GM18499 (cell line): ENCODE measurements around the gene OCIAD1.
"Not testable (repeated sequence)": the region's sequence is repeated elsewhere in the genome, so short reads cannot be mapped to it uniquely, and the experiment has no call there.

Experiments used
- ATAC-seq: cut with Tn5 transposase; IDR thresholded peaks from one replicate; pipeline ENCODE4 v1.9.1; 2021; ENCODE audit warnings: moderate number of reproducible peaks; ENCODE audit not compliant: insufficient read depth, unreplicated experiment

OCIAD1 gene

DNA sequence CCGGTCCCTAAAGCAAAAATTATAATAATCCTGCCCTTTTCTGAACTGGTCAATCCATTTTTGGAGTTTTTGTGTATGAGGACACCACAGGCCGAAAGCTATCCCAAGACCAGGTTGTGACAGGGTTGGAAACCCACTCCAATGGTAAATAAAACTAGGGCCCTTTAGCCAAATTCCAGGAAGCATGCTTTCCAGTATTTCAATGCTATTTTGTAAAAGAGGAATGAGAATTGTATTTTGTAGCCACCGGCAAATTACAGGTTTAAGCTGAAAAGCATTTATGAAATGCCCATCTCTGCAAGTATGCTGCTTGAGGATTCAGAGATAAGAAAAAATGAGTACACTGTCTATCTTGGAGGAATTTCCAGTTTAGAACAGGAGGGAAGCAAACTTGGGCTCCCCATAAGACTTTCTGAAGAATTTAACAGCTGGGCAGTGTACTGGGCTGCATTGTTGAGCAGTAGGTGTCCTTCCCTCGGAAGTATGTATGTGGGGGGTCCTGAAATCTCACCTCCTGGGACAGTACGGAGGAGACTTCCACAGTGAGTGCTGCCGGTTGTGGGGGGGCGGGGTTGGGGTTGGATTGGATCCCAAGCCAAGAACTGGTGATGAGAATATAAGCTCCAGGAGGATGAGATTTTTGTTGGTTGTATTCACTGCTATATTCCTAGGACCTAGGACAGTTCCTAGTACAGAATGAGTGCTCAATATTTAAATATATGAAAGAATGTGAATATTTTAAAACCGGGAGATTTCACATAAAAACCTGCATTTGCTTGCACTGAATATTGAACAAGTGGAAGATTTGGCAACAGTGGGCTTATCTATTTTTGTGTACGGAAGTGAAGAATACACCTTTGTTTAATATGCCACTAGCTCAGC lies 48.9 kb downstream of the OCIAD1 start:
- ATAC-seq, result no peak

DNA sequence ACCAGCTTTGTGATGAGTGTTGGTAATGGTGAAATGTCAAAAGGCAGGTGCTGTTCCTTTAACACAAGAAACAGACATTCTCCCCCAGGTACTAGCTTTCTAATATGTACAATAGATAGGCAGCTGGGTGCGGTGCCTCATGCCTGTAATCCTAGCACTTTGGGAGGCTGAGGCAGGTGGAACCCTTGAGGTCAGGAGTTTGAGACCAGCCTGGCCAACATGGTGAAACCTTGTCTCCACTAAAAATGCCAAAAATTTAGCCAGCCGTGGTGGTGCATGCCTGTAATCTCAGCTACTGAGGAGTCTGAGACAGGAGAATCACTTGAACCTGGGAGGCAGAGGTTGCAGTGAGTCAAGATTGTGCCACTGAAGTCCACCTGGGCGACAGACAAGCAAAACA lies 50.8 kb downstream of the OCIAD1 start:
- ATAC-seq, result not testable (repeated sequence)

- ATAC-seq, result not testable (repeated sequence)
Measured at GRCh38 chr4:48889750-48890149, 58.9 kb downstream of the OCIAD1 start.

GRCh38 chr4:48891028-48891619 lies 60.2 kb downstream of the OCIAD1 start:
- no peak for ATAC-seq

DNA sequence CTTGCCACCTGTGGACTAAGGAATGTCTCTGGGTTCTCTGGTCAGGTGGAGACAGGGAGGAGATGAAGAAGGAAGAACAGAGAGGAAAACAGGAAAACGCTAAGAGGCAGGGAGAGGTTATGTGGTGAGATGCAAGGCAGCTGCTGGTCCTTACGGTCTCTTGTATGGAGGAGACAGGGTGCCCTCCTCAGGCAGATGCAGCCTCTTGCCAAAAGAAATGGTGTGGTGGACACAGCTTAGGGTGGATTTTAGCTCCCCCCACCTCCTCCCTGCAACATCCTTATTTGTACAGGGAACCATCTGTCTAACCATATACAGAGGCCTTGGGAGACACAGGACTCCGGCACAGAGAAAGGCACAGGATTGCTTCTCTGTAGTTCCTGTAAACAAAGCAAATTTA lies 66.0 kb downstream of the OCIAD1 start:
- ATAC-seq, result no peak

DNA sequence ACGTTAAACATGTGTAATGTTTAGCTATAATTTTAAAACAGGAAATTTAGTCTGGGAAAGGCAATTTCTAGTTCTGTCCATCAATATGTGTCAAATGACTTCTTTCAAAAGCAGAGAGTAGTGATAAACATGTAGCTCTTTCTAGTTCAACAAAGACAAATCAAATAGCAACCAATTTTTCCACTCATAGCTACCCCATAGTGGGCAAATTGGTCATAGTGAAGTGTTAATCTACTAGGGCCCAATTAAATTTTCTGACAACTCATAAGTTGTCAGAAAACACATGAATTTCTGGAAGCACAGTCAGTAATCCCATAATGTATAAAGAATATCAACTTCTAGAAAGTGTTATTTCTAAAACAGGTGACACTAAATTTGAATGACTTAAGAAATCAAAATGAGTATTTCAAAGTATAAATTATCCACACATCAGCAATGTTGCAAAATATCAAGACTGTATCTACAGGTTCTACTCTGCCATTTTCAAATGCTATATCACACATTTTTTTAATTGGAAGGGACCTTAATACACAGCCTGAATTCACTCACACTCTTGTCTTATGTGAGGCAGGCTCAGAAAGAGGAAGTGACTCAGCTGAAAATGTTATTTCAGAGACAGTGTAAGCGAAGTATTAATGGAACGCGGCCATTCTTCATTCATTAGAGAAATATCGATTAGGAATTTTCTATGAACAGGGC lies 68.0 kb downstream of the OCIAD1 start:
- peak; percentile 56 for ATAC-seq

DNA sequence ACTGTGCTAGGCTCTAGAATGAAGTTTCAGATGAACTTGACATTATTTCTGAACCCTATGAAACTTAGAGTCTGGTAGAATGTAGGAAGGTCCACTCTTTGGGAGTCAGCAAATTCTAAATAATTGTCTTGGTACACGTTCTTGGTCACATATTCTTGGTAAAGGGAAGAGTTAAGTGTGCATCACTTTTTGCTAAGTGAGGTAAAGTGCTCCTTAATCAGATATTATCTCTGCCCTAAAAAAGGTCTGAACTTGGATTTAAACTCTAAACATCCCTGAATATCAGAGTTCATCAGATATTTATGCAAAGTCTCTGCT lies 68.5 kb downstream of the OCIAD1 start:
- ATAC-seq, result peak; percentile 16

- no peak for ATAC-seq
Measured at GRCh38 chr4:48899950-48900349, 69.1 kb downstream of the OCIAD1 start.

- no peak for ATAC-seq
Measured at GRCh38 chr4:48901196-48901595, 70.3 kb downstream of the OCIAD1 start.

- no peak for ATAC-seq
Measured at GRCh38 chr4:48902266-48902665, 71.4 kb downstream of the OCIAD1 start.

- no peak for ATAC-seq
Measured at GRCh38 chr4:48904101-48904500, 73.2 kb downstream of the OCIAD1 start.

- no peak for ATAC-seq
Measured at GRCh38 chr4:48904541-48905142, 73.8 kb downstream of the OCIAD1 start.

GRCh38 chr4:48905363-48906015 lies 74.6 kb downstream of the OCIAD1 start:
- no peak for ATAC-seq

GRCh38 chr4:48906206-48907173 lies 75.6 kb downstream of the OCIAD1 start, which contains the start of gene OCIAD2:
OCIAD2 (minus strand) TSS chr4:48906774; CDS start chr4:48904549, 2,225 bp downstream.
- peak; percentile 78 for ATAC-seq

DNA sequence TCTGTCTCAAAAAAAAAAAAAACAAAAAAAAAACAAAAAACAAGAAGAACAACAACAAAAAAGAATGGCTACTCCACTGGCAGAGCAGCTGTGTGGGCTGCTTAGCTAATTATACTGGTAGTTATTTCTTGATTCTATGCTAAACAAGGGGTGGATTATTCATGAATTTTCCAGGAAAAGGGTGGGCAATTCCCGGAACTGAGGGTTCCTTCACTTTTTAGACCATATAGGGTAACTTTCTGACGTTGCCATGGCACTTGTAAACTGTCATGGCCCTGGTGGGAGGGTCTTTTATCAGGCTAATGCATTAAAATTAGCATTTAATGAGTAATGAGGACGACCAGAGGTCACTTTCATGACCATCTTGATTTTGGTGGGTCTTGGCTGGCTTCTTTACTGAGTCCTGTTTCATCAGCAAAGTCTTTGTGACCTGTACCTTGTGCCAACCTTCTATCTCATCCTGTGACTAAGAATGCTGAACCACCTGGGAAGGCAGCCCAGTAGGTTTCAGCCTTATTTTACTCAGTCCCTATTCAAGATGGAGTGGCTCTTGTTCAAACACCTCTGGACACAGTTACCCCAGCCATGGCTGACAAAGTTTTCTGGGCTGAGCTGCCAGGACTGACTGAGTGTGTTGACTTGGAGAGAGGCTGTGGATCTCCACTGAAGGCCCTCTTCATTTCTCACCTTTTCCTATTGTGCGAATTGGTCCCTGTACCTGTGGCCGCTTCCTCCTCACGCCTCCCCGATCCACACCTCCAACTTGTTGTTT lies 77.0 kb downstream of the OCIAD1 start:
- ATAC-seq, result no peak

- ATAC-seq, result no peak
Measured at GRCh38 chr4:48908687-48909086, 77.8 kb downstream of the OCIAD1 start.

DNA sequence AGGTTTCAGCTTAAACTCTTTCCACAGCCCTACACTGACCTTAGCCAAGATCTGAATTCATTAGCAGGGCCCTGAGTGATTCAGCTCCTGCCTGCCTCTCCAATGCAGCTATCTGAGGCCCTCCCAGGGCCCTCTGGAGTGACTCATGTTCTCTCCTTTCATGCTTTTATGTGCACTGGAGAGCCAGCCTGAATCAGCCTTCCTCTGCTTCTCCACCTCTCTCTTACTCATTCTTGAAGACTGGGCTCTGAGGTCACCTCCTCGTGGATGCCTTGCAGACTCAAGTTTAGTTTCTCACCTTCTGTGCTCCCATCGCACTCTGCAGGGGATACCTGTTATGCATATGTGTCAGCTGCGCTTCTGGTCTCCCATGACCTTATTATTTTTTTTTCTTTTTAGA lies 78.8 kb downstream of the OCIAD1 start:
- ATAC-seq, result no peak

GRCh38 chr4:48910511-48910910 lies 79.6 kb downstream of the OCIAD1 start:
- ATAC-seq, result no peak
